Activated B cell treated with CpG ODN at 0.5 μM for 24 hours (primary cell): ENCODE data around the gene HMGB3. TPM values are rescaled to one million over a fixed set of nuclear protein-coding genes. Genes with fewer than 3 reads are reported as not detected.

Experiments
- ATAC-seq: fragments of 200-7000 bp; cut with Tn5 transposase; one replicate; pipeline ENCODE4 v1.10.0; 2021; ENCODE audit warnings: low read depth, mild to moderate bottlenecking, moderate library complexity
- CTCF ChIA-PET: fragments of 350-600 bp; sonication (Branson Sonifier 250); formaldehyde crosslinking; loops from one replicate; lab custom pipeline; 2021; ENCODE audit warnings: antibody characterized with exemption; lab: Charles Lee
- POLR2A ChIA-PET: fragments of 350-600 bp; sonication (Branson Sonifier 250); formaldehyde crosslinking; loops from one replicate; lab custom pipeline; 2021; ENCODE audit warnings: antibody characterized with exemption; lab: Charles Lee
- DNase-seq: peaks from one replicate; pipeline ENCODE4 v3.0.0; 2022
- H3K27ac Mint-ChIP-seq: one replicate; pipeline ENCODE4 v1.8.0; 2020; ENCODE audit warnings: mixed read lengths
- H3K27me3 Mint-ChIP-seq: one replicate; pipeline ENCODE4 v1.8.0; 2021; ENCODE audit warnings: mixed read lengths
- H3K36me3 Mint-ChIP-seq: one replicate; pipeline ENCODE4 v1.8.0; 2021; ENCODE audit warnings: low read depth, mixed read lengths
- H3K4me1 Mint-ChIP-seq: one replicate; pipeline ENCODE4 v1.8.0; 2021; ENCODE audit warnings: mixed read lengths
- H3K4me3 Mint-ChIP-seq: one replicate; pipeline ENCODE4 v1.8.0; 2020; ENCODE audit warnings: mild to moderate bottlenecking, mixed read lengths
- H3K9me3 Mint-ChIP-seq: one replicate; pipeline ENCODE4 v1.8.0; 2020; ENCODE audit warnings: mixed read lengths
- intact Hi-C: fragments of 100-400 bp; cut with micrococcal nuclease; formaldehyde crosslinking; loops from one replicate; pipeline ENCODE4 v1.15.1; 2024
- total RNA-seq: library from RNA; stranded (reverse); gene quantifications from 2 replicates; pipeline ENCODE4 v1.2.3, GENCODE V29; 2022
- TF ChIP-seq, protein P1 (sequence below): fragments of 200-600 bp; IDR thresholded peaks from one replicate; pipeline ENCODE4 v1.8.0; 2022; ENCODE audit warnings: antibody characterized with exemption, mild to moderate bottlenecking

HMGB3 gene
- total RNA-seq, 1 donor from 2014 or later: 2.5 TPM

DNA sequence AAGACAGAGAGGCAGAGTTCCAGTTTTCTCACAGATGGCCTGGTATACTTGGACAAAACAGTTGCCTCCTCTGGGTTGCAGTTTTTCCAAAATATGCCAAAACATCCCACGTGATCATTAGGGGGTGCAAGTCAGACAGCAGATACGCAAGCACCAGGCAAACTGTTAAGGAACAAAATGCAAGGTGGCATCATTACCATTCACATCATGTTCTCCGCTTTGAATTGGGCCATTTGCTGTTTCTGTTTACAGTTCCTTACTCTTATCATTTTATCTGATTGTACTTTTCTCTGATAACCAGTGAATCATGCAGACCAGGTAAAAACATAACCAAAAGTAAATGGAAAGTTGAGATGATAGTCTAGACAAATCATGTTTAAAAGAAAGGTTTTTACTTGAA, 16.4 kb upstream of the HMGB3 start:
- intact Hi-C loops: no loop called here
- H3K27me3 Mint-ChIP-seq: peaks cover 1% of the 10 kb centered on the region

DNA sequence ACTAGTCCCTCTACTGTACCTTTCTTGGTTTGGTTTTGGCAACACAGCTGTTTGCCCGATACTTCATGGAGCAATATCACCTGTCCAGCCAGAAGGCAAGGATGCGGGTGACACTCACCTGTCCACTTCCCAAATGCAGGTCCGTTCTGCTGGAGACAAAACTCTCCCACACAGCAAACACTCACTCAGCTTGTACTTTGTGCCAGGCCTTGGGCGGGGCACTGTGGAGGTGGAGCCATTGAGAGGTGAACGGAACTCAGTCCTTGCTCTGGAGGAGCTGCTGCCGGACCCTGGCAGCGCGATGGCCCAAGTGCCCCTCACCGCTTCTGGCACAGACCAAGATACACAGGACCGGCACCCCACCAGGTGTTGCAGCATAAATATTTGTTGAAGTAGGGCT, 15.3 kb upstream of the HMGB3 start:
- peaks cover 6% of the 10 kb centered on the region for H3K27me3 Mint-ChIP-seq
- no peaks in the 10 kb centered on the region for H3K4me1 Mint-ChIP-seq
- no peaks in the 10 kb centered on the region for H3K9me3 Mint-ChIP-seq
- H3K36me3 Mint-ChIP-seq: no peaks in the 10 kb centered on the region
- TF ChIP-seq, protein P1, sequence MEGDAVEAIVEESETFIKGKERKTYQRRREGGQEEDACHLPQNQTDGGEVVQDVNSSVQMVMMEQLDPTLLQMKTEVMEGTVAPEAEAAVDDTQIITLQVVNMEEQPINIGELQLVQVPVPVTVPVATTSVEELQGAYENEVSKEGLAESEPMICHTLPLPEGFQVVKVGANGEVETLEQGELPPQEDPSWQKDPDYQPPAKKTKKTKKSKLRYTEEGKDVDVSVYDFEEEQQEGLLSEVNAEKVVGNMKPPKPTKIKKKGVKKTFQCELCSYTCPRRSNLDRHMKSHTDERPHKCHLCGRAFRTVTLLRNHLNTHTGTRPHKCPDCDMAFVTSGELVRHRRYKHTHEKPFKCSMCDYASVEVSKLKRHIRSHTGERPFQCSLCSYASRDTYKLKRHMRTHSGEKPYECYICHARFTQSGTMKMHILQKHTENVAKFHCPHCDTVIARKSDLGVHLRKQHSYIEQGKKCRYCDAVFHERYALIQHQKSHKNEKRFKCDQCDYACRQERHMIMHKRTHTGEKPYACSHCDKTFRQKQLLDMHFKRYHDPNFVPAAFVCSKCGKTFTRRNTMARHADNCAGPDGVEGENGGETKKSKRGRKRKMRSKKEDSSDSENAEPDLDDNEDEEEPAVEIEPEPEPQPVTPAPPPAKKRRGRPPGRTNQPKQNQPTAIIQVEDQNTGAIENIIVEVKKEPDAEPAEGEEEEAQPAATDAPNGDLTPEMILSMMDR: no peak
- no peak overlapping the region for H3K27ac Mint-ChIP-seq
- ATAC-seq (no peak), DNase-seq (no peak)
- ChIA-PET POLR2A (no interaction called here), CTCF (no interaction called here)
- intact Hi-C loops: no loop called here
- H3K4me3 Mint-ChIP-seq: no peak overlapping the region

More for the DNA sequence above, 16.4 kb upstream of the HMGB3 start:
- no peak for ATAC-seq
- H3K4me1 Mint-ChIP-seq: no peaks in the 10 kb centered on the region
- TF ChIP-seq, protein P1: no peak
- H3K4me3 Mint-ChIP-seq: no peak overlapping the region
- H3K36me3 Mint-ChIP-seq: no peaks in the 10 kb centered on the region
- POLR2A ChIA-PET: no interaction called here
- CTCF ChIA-PET: no interaction called here
- no peaks in the 10 kb centered on the region for H3K9me3 Mint-ChIP-seq
- DNase-seq: no peak
- no peak overlapping the region for H3K27ac Mint-ChIP-seq

DNA sequence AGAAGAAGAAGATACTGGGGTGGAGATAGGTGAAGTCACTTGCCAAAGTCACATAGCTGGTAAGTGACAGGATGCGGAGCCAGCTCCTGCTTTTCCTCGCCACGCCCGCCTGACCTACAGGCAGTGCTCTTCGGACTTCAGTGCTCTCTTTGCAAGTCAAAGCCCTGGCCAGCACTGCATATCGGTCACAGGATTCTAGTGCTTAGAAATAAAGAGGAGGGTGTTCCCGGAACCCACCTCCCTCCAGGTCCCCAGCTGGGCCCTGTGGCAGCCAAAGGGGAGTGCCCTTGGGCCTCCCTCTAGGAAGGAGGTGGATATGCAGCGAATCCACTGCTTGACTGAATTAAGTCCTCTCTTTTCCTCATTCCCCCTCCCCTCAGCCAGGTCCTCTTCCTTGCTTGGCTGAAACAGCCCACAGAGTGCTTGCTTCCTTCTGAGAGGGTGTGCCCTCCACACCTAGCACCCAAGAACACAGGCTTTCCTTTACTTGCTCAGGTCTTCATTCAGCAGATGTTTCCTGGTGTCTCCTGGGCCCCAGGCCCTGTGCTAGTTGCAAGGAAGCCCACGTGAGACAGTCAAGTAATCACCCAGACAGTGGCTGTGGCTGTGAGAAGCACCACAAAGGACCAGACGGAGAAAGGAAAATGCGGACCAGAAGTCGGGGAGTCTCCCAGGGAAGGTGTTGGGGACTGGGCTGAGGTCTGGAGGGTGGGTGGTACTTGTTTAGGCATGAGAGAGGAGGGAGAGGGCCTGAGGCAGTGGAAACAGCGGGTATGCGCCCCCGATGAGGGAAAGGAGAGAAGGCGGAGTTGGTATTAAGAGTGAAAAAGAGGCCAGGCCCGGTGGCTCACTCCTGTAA, 14.0 kb upstream of the HMGB3 start:
- TF ChIP-seq, protein P1: no peak
- Mint-ChIP-seq H3K36me3 (no peaks in the 10 kb centered on the region), H3K4me1 (no peaks in the 10 kb centered on the region), H3K27me3 (peaks cover 9% of the 10 kb centered on the region), H3K4me3 (no peak overlapping the region), H3K9me3 (no peaks in the 10 kb centered on the region), H3K27ac (no peak overlapping the region)
- intact Hi-C loops: no loop called here
- no peak for ATAC-seq
- ChIA-PET POLR2A (no interaction called here), CTCF (no interaction called here)
- no peak for DNase-seq

DNA sequence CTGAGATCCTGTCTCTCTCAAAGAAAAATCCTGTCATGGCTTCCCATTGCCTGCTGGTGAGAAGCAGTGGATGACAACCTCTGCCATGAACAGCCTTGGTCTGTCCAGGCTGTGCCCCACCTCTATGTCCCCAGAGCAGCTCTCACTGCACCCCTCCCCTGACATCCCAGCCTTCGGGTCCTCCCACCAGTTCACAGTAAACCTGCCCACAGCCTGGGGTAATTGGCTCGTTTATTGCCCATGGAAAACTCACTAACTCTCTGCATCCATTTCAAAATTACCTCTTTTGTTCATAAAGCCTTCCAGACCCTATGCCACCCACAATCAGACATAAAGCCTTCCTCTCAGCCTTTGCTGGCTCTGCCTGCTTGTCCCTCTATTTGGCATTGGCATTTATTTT, 10.7 kb upstream of the HMGB3 start:
- Mint-ChIP-seq H3K27me3 (peaks cover 7% of the 10 kb centered on the region), H3K4me1 (no peaks in the 10 kb centered on the region), H3K36me3 (no peaks in the 10 kb centered on the region), H3K27ac (no peak overlapping the region), H3K4me3 (no peak overlapping the region), H3K9me3 (no peaks in the 10 kb centered on the region)
- no peak for DNase-seq
- TF ChIP-seq, protein P1: no peak
- ATAC-seq: no peak
- ChIA-PET CTCF (no interaction called here), POLR2A (no interaction called here)
- intact Hi-C loops: no loop called here

DNA sequence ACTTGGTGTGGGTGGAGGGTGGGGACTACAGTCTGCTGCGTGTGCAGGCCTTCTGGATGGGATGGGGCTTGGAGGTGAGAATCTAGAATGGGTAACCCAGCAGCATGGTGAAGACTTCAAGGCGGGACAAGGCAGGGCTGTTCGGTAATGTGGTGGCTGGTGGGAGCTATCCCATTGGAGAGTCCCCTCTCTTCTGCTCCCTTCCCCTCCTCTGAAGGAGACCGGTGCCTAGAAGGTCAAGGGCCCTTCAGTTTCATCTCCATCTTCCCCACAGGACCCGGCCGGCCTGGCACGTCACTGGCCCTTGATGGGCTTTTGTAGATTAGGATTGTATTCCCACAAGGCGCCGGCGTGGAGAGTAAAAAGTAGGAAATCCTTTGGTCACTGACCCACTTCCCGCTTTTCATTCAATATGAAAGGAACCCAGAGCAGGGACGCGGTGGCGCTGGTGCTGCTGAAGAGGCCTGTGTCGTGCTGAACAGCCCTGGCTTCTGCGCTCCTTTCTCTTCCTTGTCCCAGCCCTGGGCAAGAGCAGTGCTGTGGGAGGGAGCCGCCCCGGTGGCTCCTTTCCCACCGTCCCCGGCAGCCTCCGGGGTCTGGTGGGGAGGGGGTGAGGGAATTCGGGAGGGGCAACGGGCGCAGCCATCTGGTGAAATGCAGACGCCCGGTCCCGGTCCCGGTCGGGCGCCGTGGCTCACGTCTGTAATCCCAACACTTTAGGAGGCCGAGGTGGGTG, 7.3 kb upstream of the HMGB3 start:
- ChIA-PET POLR2A (no interaction called here), CTCF (no interaction called here)
- no peaks in the 10 kb centered on the region for H3K36me3 Mint-ChIP-seq
- ATAC-seq (no peak), DNase-seq (no peak)
- no peak overlapping the region for H3K4me3 Mint-ChIP-seq
- TF ChIP-seq, protein P1: no peak
- peaks cover 7% of the 10 kb centered on the region for H3K27me3 Mint-ChIP-seq
- intact Hi-C loops: no loop called here
- H3K9me3 Mint-ChIP-seq: no peaks in the 10 kb centered on the region
- no peak overlapping the region for H3K27ac Mint-ChIP-seq
- no peaks in the 10 kb centered on the region for H3K4me1 Mint-ChIP-seq
